Epithelial cell of esophagus (primary cell): ENCODE results near the gene DMPK.
"Not testable (repeated sequence)": the region's sequence is repeated elsewhere in the genome, so short reads cannot be mapped to it uniquely, and the experiment has no call there.

Source experiments
- DNase-seq: peaks from one replicate; pipeline ENCODE4 v3.0.0; 2010; ENCODE audit warnings: low read depth
- H3K4me3 ChIP-seq: 2 replicates; pipeline ENCODE4 v1.5.1; 2011; ENCODE audit warnings: mild to moderate bottlenecking, low read length, control low read depth
- CTCF ChIP-seq: IDR thresholded peaks from 2 replicates; pipeline ENCODE4 v1.5.1; 2011; ENCODE audit warnings: low read depth, mild to moderate bottlenecking, low read length, control low read depth, inconsistent platforms; ENCODE audit not compliant: insufficient read depth; ENCODE audit errors: missing control alignments

DMPK gene

GRCh38 chr19:45804140-45804958 lies 22.1 kb upstream of the DMPK start:
- no peak for TF ChIP-seq CTCF
- no peak for DNase-seq
- H3K4me3 ChIP-seq: no peak overlapping the region

GRCh38 chr19:45801603-45802175 lies 19.4 kb upstream of the DMPK start:
- DNase-seq: no peak
- TF ChIP-seq CTCF: no peak
- no peak overlapping the region for H3K4me3 ChIP-seq

- no peak overlapping the region for H3K4me3 ChIP-seq
- no peak for TF ChIP-seq CTCF
- no peak for DNase-seq
Measured at GRCh38 chr19:45800070-45800553, 17.8 kb upstream of the DMPK start.

GRCh38 chr19:45799541-45799940 lies 17.3 kb upstream of the DMPK start:
- not testable (repeated sequence) for H3K4me3 ChIP-seq
- peak; percentile 39 for DNase-seq

- TF ChIP-seq CTCF: peak; percentile 79
- H3K4me3 ChIP-seq: no peak overlapping the region
- DNase-seq: peak; percentile 55
Measured at GRCh38 chr19:45798995-45799517, 16.8 kb upstream of the DMPK start.

- no peak for DNase-seq
- TF ChIP-seq CTCF: no peak
- H3K4me3 ChIP-seq: no peak overlapping the region
Measured at GRCh38 chr19:45794627-45795026, 12.3 kb upstream of the DMPK start.

- DNase-seq: no peak
Measured at GRCh38 chr19:45793876-45794275, 11.6 kb upstream of the DMPK start.

More at GRCh38 chr19:45793876-45794275, 11.6 kb upstream of the DMPK start:
- TF ChIP-seq CTCF: no peak
- H3K4me3 ChIP-seq: no peak overlapping the region
